ENCODE data around the gene PTH. TPM values are rescaled to one million over a fixed set of nuclear protein-coding genes. Genes with fewer than 3 reads are reported as not detected.

Gene PTH
- total and polyA plus RNA-seq, 3 experiments from 2014 or later: not detected

DNA sequence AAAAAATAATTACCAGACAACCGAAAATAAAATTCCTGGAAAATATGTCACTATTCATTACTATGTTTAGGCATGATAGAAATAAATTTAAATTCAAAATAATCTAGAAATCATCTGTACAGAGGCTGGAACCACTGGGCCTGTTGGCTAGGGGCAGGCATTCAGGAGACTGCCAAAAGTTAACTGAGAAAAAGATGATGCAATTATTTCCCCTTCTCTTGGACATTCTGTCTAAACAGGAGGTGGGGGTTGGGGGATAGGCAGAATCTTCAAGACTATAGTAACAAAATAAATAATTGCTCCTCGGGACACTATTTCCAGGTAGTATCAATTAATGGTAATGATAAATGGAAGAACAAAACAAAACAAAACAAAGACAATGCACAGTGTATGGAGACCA, 46.9 kb downstream of the PTH start:
- ChIA-PET POLR2A (no interaction called here), CTCF (interaction anchor here (1.5 kb wide), 1 partner anchor 14 kb away, joined by 3 read pairs; the partner anchor contains the start of gene BTBD10)
- Histone ChIP-seq H3K4me3 (ENCODE audit: low read length) (no peak overlapping the region), H3K9me3 (ENCODE audit: low read length) (no peaks in the 10 kb centered on the region), H3K27ac (ENCODE audit: low read depth, low read length) (no peak overlapping the region), H3K36me3 (ENCODE audit: insufficient read depth, low read length) (no peaks in the 10 kb centered on the region), H3K27me3 (ENCODE audit: insufficient read depth, low read length, poor library complexity, severe bottlenecking) (no peaks in the 10 kb centered on the region), H3K4me1 (ENCODE audit: insufficient read depth, low read length) (peaks cover 10% of the 10 kb centered on the region)
- Mint-ChIP-seq H3K9me3 (peaks cover 0 to 8% (median 6%) of the 10 kb centered on the region in 5 donors), H3K27ac (no peak overlapping the region), H3K4me1 (peaks cover 60 to 84% (median 82%) of the 10 kb centered on the region in 3 donors), H3K36me3 (peaks cover 14 to 18% (median 16%) of the 10 kb centered on the region in 3 donors), H3K27me3 (no peaks in the 10 kb centered on the region), H3K4me3 (no peak overlapping the region)
- DNase-seq: no peak

GRCh38 chr11:13446444-13446843, 49.4 kb downstream of the PTH start:
- DNase-seq: no peak
- Histone ChIP-seq H3K36me3 (ENCODE audit: insufficient read depth, low read length) (no peaks in the 10 kb centered on the region), H3K9me3 (ENCODE audit: low read length) (no peaks in the 10 kb centered on the region), H3K27me3 (ENCODE audit: insufficient read depth, low read length, poor library complexity, severe bottlenecking) (no peaks in the 10 kb centered on the region), H3K4me3 (ENCODE audit: low read length) (no peak overlapping the region), H3K4me1 (ENCODE audit: insufficient read depth, low read length) (peaks cover 9% of the 10 kb centered on the region), H3K27ac (ENCODE audit: low read depth, low read length) (no peak overlapping the region)
- H3K36me3 Mint-ChIP-seq: peaks cover 1 to 10% (median 10%) of the 10 kb centered on the region in 3 donors
- H3K9me3 Mint-ChIP-seq: peaks cover 0 to 6% (median 2%) of the 10 kb centered on the region in 5 donors
- POLR2A ChIA-PET: no interaction called here
- H3K27me3 Mint-ChIP-seq: no peaks in the 10 kb centered on the region
- CTCF ChIA-PET: no interaction called here
- H3K4me1 Mint-ChIP-seq: peaks cover 67 to 83% (median 82%) of the 10 kb centered on the region in 3 donors
- no peak overlapping the region for H3K4me3 Mint-ChIP-seq
- H3K27ac Mint-ChIP-seq: peak overlapping the region in 1 of 8 donors; percentile 73

GRCh38 chr11:13445588-13445987, 50.2 kb downstream of the PTH start:
- Histone ChIP-seq H3K4me1 (ENCODE audit: insufficient read depth, low read length) (peaks cover 7% of the 10 kb centered on the region), H3K27me3 (ENCODE audit: insufficient read depth, low read length, poor library complexity, severe bottlenecking) (no peaks in the 10 kb centered on the region), H3K9me3 (ENCODE audit: low read length) (no peaks in the 10 kb centered on the region), H3K36me3 (ENCODE audit: insufficient read depth, low read length) (no peaks in the 10 kb centered on the region), H3K4me3 (ENCODE audit: low read length) (no peak overlapping the region), H3K27ac (ENCODE audit: low read depth, low read length) (no peak overlapping the region)
- Mint-ChIP-seq H3K27me3 (no peaks in the 10 kb centered on the region), H3K4me1 (peaks cover 63 to 78% (median 76%) of the 10 kb centered on the region in 3 donors), H3K27ac (no peak overlapping the region), H3K36me3 (peaks cover 0 to 8% (median 7%) of the 10 kb centered on the region in 3 donors), H3K9me3 (peaks cover 0 to 3% (median 2%) of the 10 kb centered on the region in 5 donors), H3K4me3 (no peak overlapping the region)
- ChIA-PET POLR2A (no interaction called here), CTCF (no interaction called here)
- no peak for DNase-seq

Other genes starting within 250 kb of the PTH start
- gene BMAL1, start 218.2 kb downstream of the PTH start, total RNA-seq: 10 to 100 TPM; 25.2 to 29.4 TPM
- 29.2 TPM for gene BMAL1, start 218.2 kb downstream of the PTH start, polyA plus RNA-seq
- 10 to 100 TPM; 24.1 to 27.3 TPM for gene BTBD10, start 32.8 kb downstream of the PTH start, total RNA-seq
- gene BTBD10, start 32.8 kb downstream of the PTH start, polyA plus RNA-seq: 14.3 TPM
- 10 to 100 TPM; 44.9 to 48.3 TPM for gene FAR1, start 172.7 kb upstream of the PTH start, total RNA-seq
- 11.1 TPM for gene FAR1, start 172.7 kb upstream of the PTH start, polyA plus RNA-seq

All from CD8-positive, alpha-beta memory T cell (primary cell).